ENCODE data around the gene SLC6A7. TPM values are rescaled to one million over a fixed set of nuclear protein-coding genes. Genes with fewer than 3 reads are reported as not detected.

Gene SLC6A7
- total RNA-seq, 1 donor from 2014 or later = not detected

DNA sequence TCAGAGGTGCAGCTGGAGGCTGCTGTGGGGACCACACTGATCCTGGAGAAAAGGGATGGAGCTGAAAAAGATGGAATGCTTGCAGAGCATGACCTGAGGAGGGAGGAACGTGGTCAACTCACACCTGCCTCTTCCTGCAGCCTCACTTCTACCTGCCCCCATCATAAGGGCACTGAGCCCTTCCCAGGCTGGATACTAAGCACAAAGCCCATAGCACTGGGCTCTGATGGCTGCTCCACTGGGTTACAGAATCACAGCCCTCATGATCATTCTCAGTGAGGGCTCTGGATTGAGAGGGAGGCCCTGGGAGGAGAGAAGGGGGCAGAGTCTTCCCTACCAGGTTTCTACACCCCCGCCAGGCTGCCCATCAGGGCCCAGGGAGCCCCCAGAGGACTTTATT, 5.9 kb upstream of the SLC6A7 start:
- no peak for DNase-seq
- TF ChIP-seq, protein P1, sequence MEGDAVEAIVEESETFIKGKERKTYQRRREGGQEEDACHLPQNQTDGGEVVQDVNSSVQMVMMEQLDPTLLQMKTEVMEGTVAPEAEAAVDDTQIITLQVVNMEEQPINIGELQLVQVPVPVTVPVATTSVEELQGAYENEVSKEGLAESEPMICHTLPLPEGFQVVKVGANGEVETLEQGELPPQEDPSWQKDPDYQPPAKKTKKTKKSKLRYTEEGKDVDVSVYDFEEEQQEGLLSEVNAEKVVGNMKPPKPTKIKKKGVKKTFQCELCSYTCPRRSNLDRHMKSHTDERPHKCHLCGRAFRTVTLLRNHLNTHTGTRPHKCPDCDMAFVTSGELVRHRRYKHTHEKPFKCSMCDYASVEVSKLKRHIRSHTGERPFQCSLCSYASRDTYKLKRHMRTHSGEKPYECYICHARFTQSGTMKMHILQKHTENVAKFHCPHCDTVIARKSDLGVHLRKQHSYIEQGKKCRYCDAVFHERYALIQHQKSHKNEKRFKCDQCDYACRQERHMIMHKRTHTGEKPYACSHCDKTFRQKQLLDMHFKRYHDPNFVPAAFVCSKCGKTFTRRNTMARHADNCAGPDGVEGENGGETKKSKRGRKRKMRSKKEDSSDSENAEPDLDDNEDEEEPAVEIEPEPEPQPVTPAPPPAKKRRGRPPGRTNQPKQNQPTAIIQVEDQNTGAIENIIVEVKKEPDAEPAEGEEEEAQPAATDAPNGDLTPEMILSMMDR (IDR thresholded peaks at IDR 0.05; ENCODE audit: partially characterized antibody, unreplicated experiment) = no peak
- Mint-ChIP-seq H3K27me3 (ENCODE audit: unreplicated experiment) (peaks cover 2% of the 10 kb centered on the region), H3K36me3 (ENCODE audit: unreplicated experiment) (no peaks in the 10 kb centered on the region), H3K4me3 (ENCODE audit: unreplicated experiment) (no peak overlapping the region), H3K9me3 (ENCODE audit: unreplicated experiment) (peaks cover 9% of the 10 kb centered on the region), H3K27ac (ENCODE audit: unreplicated experiment) (no peak overlapping the region), H3K4me1 (ENCODE audit: low read depth, unreplicated experiment) (peaks cover 2% of the 10 kb centered on the region)

DNA sequence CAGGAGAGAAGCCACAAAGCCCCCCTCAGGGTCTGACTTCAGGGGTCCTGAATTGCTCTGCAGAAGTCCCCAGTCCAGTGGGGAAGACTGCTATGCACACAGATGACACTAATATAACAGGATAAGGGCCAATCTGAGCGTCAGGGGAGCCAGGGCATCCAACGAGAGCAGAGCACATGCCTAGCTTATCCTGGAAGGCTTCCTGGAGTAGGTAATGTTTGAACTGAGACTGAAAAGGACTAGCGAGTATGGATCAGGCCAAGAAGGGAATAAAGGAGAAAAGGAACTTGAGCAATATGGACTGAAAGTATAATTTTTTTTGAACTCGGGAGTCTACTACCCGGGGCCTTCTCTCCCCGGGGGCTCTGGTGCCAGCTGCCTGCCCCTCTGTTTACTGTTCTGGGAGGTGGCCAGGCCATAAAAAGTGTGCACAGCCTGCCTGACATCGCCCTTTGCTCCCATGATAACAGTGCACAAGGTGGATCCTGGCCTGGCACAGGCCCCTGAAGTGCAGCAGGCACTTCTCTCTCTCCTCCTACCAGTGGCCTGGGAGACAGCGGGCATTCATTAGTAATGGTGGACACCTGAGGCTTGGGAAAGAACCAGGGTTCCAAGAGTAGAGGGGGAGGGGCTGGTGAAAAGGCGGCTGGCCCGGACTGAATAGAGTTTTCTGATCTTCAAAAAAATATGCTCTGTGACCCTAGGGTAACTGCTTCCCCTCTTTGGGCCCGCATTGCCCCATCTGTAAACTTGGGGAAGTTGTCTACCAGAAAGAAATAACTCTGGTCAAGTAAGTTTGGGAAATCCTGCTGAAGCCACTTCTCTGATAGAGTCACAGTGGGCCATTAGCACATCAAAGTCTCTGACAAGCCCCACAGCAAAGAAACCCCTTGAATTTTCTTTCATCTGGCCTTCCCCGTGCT, 4.6 kb upstream of the SLC6A7 start:
- TF ChIP-seq, protein P1 (IDR thresholded peaks at IDR 0.05; ENCODE audit: partially characterized antibody, unreplicated experiment) = no peak
- peaks cover 11% of the 10 kb centered on the region for H3K9me3 Mint-ChIP-seq (ENCODE audit: unreplicated experiment)
- DNase-seq = no peak
- H3K27me3 Mint-ChIP-seq (ENCODE audit: unreplicated experiment) = peaks cover 4% of the 10 kb centered on the region
- H3K4me3 Mint-ChIP-seq (ENCODE audit: unreplicated experiment) = no peak overlapping the region
- H3K4me1 Mint-ChIP-seq (ENCODE audit: low read depth, unreplicated experiment) = peaks cover 2% of the 10 kb centered on the region
- no peak overlapping the region for H3K27ac Mint-ChIP-seq (ENCODE audit: unreplicated experiment)
- no peaks in the 10 kb centered on the region for H3K36me3 Mint-ChIP-seq (ENCODE audit: unreplicated experiment)

DNA sequence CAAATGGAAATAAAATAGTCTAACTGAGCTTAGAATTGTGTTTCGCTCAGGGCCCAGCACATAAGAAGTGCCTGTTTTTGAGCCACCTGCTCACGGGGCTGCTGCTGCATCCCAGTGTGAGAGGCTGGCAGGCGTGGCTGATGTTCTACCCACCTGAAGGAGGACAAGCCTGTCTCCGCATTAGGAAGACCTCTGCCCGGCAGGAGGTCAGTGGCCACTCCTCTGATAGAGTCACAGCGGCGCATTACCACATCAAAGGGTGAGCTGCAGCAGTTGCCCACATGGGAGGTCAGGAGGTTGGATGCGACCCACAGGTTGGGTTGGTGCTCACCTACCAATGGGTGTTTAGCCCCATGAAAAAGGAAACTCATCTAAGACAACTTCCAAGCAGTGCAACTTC, 3.7 kb upstream of the SLC6A7 start:
- peaks cover 2% of the 10 kb centered on the region for H3K4me1 Mint-ChIP-seq (ENCODE audit: low read depth, unreplicated experiment)
- H3K27me3 Mint-ChIP-seq (ENCODE audit: unreplicated experiment) = peaks cover 7% of the 10 kb centered on the region
- H3K9me3 Mint-ChIP-seq (ENCODE audit: unreplicated experiment) = peaks cover 6% of the 10 kb centered on the region
- TF ChIP-seq, protein P1 (IDR thresholded peaks at IDR 0.05; ENCODE audit: partially characterized antibody, unreplicated experiment) = no peak
- DNase-seq = no peak
- H3K36me3 Mint-ChIP-seq (ENCODE audit: unreplicated experiment) = no peaks in the 10 kb centered on the region
- H3K27ac Mint-ChIP-seq (ENCODE audit: unreplicated experiment) = no peak overlapping the region
- H3K4me3 Mint-ChIP-seq (ENCODE audit: unreplicated experiment) = no peak overlapping the region

DNA sequence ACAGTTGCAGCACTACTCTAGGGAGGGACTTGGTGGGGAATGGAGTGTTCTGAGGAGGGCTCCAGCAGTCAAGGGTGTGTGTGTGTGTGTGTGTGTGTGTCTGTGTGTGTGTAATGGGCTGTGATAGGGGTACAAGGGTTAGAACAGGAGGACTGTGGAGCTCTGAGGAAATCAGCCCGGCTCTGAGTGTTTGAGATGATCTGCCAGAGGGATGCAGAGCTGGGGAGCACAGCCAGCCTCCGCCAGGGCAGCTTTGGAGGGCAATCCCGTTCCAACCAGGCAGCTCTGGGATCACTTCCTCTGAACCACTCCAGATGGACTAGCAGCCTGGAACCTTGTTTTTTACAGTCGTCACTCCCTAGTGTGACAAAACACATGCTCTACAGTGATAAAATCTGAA, 3.0 kb upstream of the SLC6A7 start:
- H3K4me3 Mint-ChIP-seq (ENCODE audit: unreplicated experiment) = no peak overlapping the region
- TF ChIP-seq, protein P1 (IDR thresholded peaks at IDR 0.05; ENCODE audit: partially characterized antibody, unreplicated experiment) = no peak
- H3K9me3 Mint-ChIP-seq (ENCODE audit: unreplicated experiment) = peaks cover 2% of the 10 kb centered on the region
- H3K4me1 Mint-ChIP-seq (ENCODE audit: low read depth, unreplicated experiment) = peaks cover 2% of the 10 kb centered on the region
- peaks cover 12% of the 10 kb centered on the region for H3K27me3 Mint-ChIP-seq (ENCODE audit: unreplicated experiment)
- no peak for DNase-seq
- H3K36me3 Mint-ChIP-seq (ENCODE audit: unreplicated experiment) = no peaks in the 10 kb centered on the region
- H3K27ac Mint-ChIP-seq (ENCODE audit: unreplicated experiment) = no peak overlapping the region
